Breast epithelium (tissue), 4 donors: Measurements from ENCODE around the gene POLR2E. TPM values are rescaled to one million over a fixed set of nuclear protein-coding genes. Genes with fewer than 3 reads are reported as not detected.

Experiments used
- DNase-seq, 2 donors: peaks; one replicate each; pipeline ENCODE4 v3.0.0-alpha.2; 2019; ENCODE audit warnings: low spot score in 2 of 2
- H3K27ac ChIP-seq, 2 donors: fragments of 200-600 bp; sonication (generic) in 1 of 2; one replicate each; pipeline ENCODE4 v1.5.1; 2016 to 2019; ENCODE audit warnings: mild to moderate bottlenecking in 1 of 2
- H3K27me3 ChIP-seq, 2 donors: fragments of 200-600 bp; sonication (generic) in 1 of 2; one replicate each; pipeline versions ENCODE4 v1.5.1 to v1.6.0; 2017 to 2019; ENCODE audit warnings: control low read depth in 1 of 2, mild to moderate bottlenecking in 1 of 2
- H3K36me3 ChIP-seq: fragments of 200-600 bp; one replicate; pipeline ENCODE4 v1.5.1; 2019
- H3K4me1 ChIP-seq, 2 donors: fragments of 200-600 bp; sonication (generic); one replicate each; pipeline ENCODE4 v1.5.1; 2016 to 2019; ENCODE audit warnings: control low read depth in 1 of 2
- H3K4me3 ChIP-seq, 3 donors: fragments of 200-600 bp; sonication (generic); 1 replicate in 2 of 3; 2 replicates in 1 of 3; pipeline ENCODE4 v1.5.1; 2016 to 2019; ENCODE audit warnings: mild to moderate bottlenecking in 3 of 3, moderate library complexity in 2 of 3
- H3K9me3 ChIP-seq, 2 donors: fragments of 200-600 bp; sonication (generic) in 1 of 2; one replicate each; pipeline ENCODE4 v1.5.1; 2016 to 2019; ENCODE audit warnings: control low read depth in 1 of 2
- CTCF ChIP-seq, 3 donors: fragments of 450-650 bp; IDR thresholded peaks; one replicate each; pipeline ENCODE4 v1.5.1; 2016 to 2017; ENCODE audit warnings: antibody characterized with exemption in 3 of 3, mild to moderate bottlenecking in 3 of 3, moderate library complexity in 3 of 3
- POLR2A ChIP-seq: fragments of 450-650 bp; IDR thresholded peaks from one replicate; pipeline ENCODE4 v1.6.1; 2016; ENCODE audit warnings: antibody characterized with exemption, mild to moderate bottlenecking, moderate library complexity
- POLR2AphosphoS5 ChIP-seq, 3 donors: sonication (generic); formaldehyde crosslinking; IDR thresholded peaks; one replicate each; pipeline ENCODE4 v1.6.1; 2017; ENCODE audit warnings: antibody characterized with exemption in 3 of 3
- intact Hi-C: fragments of 100-400 bp; cut with DNase I; formaldehyde crosslinking; loops from one replicate; pipeline ENCODE4 v1.15.1; 2023; ENCODE audit warnings: low total_unique reads
- total RNA-seq, 3 donors: library from RNA; depleted of rRNA; stranded (reverse); fragments of >200 nt; gene quantifications; one replicate each; pipeline ENCODE4 v1.1.0, GENCODE V29; 2016

POLR2E gene
- total RNA-seq, 3 donors from 2014 or later = 65.9 to 175 (median 89.1) TPM

GRCh38 chr19:1098177-1099051, 3.2 kb upstream of the POLR2E start:
- Histone ChIP-seq H3K9me3 (no peaks in the 10 kb centered on the region), H3K27ac (peak overlapping the region; percentile 97), H3K36me3 (no peaks in the 10 kb centered on the region), H3K27me3 (no peaks in the 10 kb centered on the region), H3K4me3 (peak overlapping the region in 1 of 3 donors; percentile 22), H3K4me1 (peaks cover 28 to 42% of the 10 kb centered on the region in 2 donors)
- DNase-seq = no peak
- intact Hi-C loops = no loop called here
- TF ChIP-seq POLR2AphosphoS5 (IDR thresholded peaks at IDR 0.05) = no peak

GRCh38 chr19:1097810-1098176, 2.6 kb upstream of the POLR2E start:
- Histone ChIP-seq H3K27me3 (no peaks in the 10 kb centered on the region), H3K4me1 (peaks cover 22 to 42% of the 10 kb centered on the region in 2 donors), H3K27ac (peak overlapping the region; percentile 97), H3K9me3 (no peaks in the 10 kb centered on the region), H3K4me3 (no peak overlapping the region), H3K36me3 (no peaks in the 10 kb centered on the region)
- intact Hi-C loops = no loop called here
- TF ChIP-seq CTCF (IDR thresholded peaks at IDR 0.05) (no peak), POLR2AphosphoS5 (IDR thresholded peaks at IDR 0.05) (peak in 1 of 3 donors; percentile 48)
- DNase-seq = no peak

- H3K4me1 ChIP-seq = peaks cover 20 to 25% of the 10 kb centered on the region in 2 donors
- peak overlapping the region; percentile 75 to 100 (median 99) for H3K4me3 ChIP-seq
- DNase-seq = no peak
- no peaks in the 10 kb centered on the region for H3K36me3 ChIP-seq
- peak overlapping the region; percentile 30 to 41 for H3K27ac ChIP-seq
- TF ChIP-seq POLR2A (no peak), CTCF (IDR thresholded peaks at IDR 0.05) (no peak), POLR2AphosphoS5 (IDR thresholded peaks at IDR 0.05) (no peak)
- no peaks in the 10 kb centered on the region for H3K27me3 ChIP-seq
- intact Hi-C loops = no loop called here
- no peaks in the 10 kb centered on the region for H3K9me3 ChIP-seq
Observed at GRCh38 chr19:1094655-1094977, 559 bp downstream of the POLR2E start.

- no peaks in the 10 kb centered on the region for H3K9me3 ChIP-seq
- no peaks in the 10 kb centered on the region for H3K36me3 ChIP-seq
- intact Hi-C loops = no loop called here
- H3K4me3 ChIP-seq = peak overlapping the region; percentile 75 to 100 (median 99)
- H3K27ac ChIP-seq = peak overlapping the region in 1 of 2 donors; percentile 41
- peaks cover 18 to 21% of the 10 kb centered on the region in 2 donors for H3K4me1 ChIP-seq
- no peak for DNase-seq
- H3K27me3 ChIP-seq = no peaks in the 10 kb centered on the region
- TF ChIP-seq POLR2AphosphoS5 (IDR thresholded peaks at IDR 0.05) (no peak), CTCF (IDR thresholded peaks at IDR 0.05) (no peak), POLR2A (no peak)
Observed at GRCh38 chr19:1093811-1094553, 1.2 kb downstream of the POLR2E start.

- no peak for DNase-seq
- TF ChIP-seq POLR2AphosphoS5 (IDR thresholded peaks at IDR 0.05) (no peak), POLR2A (no peak), CTCF (IDR thresholded peaks at IDR 0.05) (no peak)
- Histone ChIP-seq H3K36me3 (no peaks in the 10 kb centered on the region), H3K27me3 (no peaks in the 10 kb centered on the region), H3K27ac (no peak overlapping the region), H3K4me3 (peak overlapping the region in 2 of 3 donors; percentile 75 to 100), H3K4me1 (peaks cover 13 to 15% of the 10 kb centered on the region in 2 donors), H3K9me3 (no peaks in the 10 kb centered on the region)
- intact Hi-C loops = no loop called here
Observed at GRCh38 chr19:1093330-1093729, 1.8 kb downstream of the POLR2E start.
